ENCODE results near the gene CLDN25.

Gene CLDN25

DNA sequence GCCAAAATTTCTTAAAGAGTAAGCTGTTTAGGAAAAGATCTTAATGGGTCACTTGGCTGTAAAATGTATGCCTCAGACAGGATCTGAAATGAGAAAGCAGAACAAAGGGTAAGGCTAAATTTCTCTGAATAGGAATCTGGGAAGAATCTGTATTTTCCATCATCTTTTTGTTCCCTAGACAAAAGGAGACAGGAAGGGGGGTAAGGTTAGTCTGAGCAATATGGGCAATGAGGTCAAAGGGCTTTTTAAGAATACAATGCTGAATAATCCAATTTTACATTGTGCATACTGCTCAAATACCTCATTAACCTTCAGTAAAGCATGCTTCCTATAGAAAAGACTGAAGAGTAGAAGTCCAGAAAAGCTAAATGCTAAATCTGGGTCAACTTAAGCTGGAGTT lies 34.6 kb downstream of the CLDN25 start:
- no peak for DNase-seq

DNA sequence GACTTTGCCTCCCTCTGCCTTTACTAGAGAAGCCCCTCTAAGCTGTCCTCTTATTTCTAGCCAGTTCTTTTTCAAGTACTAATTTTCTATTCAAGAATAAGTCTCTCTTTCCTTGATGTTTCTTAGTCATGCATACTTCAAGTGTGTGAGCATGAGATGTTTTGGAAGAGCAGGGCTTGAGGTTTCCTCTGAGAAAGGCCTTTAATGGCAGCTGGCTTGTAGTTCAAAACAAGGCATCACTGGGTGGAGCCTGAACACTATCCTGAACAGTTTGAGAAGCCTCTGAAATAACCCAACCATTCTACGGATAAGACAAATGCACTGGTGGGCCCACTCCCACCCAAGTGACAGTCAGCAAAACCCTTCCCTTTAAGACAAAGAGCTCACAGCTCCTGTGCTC lies 37.6 kb downstream of the CLDN25 start:
- no peak for DNase-seq

DNA sequence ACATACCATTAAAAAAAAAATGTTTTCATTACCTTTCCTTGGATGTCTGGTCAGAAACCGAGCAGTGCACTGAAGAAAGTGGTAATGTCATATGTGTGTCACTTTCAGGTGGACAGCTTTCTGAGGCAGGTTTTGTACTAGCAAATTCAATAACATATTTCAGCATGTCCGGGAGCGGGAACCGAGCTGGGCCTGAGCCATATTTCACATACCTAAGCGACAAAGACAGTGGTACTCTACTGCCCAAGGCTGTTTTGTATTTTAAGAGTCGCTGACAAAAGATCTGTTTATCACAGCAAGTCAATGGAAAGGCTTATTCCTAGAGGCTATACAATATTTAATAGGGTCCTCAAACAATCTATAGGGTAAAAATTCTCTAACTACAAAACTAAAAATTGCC lies 38.0 kb downstream of the CLDN25 start:
- DNase-seq: no peak

DNA sequence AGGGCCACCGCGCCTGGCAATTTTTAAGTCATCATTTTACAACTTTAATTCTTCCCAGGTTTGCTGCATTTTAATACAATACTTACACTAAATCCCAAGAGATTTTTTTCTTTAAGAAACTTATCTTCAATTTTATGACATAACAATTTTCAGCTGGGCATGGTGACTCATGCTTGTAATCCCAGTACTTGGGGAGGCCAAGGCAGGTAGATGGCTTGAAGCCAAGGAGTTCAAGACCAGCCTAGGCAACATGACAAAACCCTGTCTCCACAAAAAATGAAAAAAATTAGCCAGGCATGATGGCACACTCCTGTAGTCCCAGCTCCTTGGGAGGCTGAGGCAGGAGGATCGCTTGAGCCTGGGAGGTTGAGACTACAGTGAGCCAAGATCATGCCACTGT lies 38.8 kb downstream of the CLDN25 start:
- DNase-seq: no peak

DNA sequence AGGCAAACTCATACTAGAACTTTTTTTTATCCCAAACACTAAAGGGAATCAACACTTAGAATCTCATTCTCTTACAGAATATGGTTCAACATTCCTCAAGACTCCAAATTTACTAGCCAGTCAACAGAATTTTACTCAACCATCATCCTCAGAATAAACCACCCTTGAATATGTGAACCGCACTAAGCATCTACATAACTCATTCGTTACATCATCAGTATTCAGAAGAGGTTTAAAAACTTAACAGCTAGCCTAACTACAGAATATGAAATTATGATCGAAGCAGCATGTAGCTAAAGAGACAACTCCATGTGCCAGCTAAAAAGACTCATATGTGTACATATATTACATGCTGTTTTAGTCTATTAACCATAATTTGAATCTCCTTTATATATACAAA lies 47.9 kb downstream of the CLDN25 start:
- no peak for DNase-seq

DNA sequence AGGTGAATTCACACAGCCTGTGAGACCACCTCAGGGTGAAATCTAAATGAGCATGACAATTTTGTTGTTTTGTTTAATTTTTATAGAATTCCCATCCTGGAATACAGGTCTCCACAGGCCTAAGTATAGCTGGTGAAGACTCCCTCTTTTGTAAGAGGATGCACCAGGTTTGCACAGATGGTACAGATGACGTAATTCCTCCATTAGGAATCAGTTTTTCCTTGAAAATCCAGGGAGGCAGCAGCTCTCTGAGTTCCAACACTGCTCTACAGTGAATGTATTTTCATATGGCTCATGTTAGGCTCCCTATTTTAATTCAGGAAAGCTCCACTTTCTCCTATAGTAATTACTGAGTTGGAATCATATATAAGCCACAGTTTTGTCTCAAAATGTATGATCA lies 48.6 kb downstream of the CLDN25 start:
- DNase-seq: no peak

DNA sequence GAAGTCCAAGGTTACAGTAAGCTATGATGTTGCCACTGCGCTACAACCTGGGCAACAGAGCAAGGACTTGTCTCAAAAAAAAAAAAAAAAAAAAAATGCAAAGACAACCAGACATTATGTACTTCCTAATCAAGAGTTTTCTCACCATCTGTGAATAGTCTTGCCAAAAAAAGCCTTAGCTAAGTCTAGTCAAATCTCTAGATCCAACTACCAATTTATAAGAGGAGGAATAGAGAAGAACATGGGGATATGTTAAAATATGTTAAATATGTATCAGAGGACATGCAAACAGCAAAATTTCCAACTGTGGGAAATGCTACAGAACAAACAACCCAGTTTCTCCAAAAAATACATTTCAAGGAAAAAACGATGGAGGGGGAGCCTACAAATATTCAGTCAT lies 50.2 kb downstream of the CLDN25 start:
- no peak for DNase-seq
